Adrenal gland (tissue), 12 donors: ENCODE data around the gene ATXN3. TPM values are rescaled to one million over a fixed set of nuclear protein-coding genes. Genes with fewer than 3 reads are reported as not detected.
A peak's percentile ranks its signal among the peaks of the same experiment; 100 is the strongest.

Experiments used
- DNase-seq, 7 donors: peaks; one replicate each; pipeline ENCODE4 v3.0.0-alpha.2; 2019 to 2020
- H3K27ac ChIP-seq, 5 donors: fragments of 200-600 bp; sonication (generic) in 4 of 5; 1 replicate in 3 of 5; 2 replicates in 2 of 5; pipeline versions ENCODE4 v1.5.1 to v1.8.0; 2016 to 2020; ENCODE audit warnings: mild to moderate bottlenecking in 1 of 5
- H3K27me3 ChIP-seq: fragments of 200-600 bp; 2 replicates; pipeline ENCODE4 v1.8.0; 2021
- H3K36me3 ChIP-seq, 2 donors: fragments of 200-600 bp; replicated peaks in 1 of 2; 1 replicate in 1 of 2; 2 replicates in 1 of 2; pipeline versions ENCODE4 v1.5.1 to v1.8.0; 2018 to 2022
- H3K4me1 ChIP-seq, 2 donors: fragments of 200-600 bp; replicated peaks in 1 of 2; 1 replicate in 1 of 2; 2 replicates in 1 of 2; pipeline versions ENCODE4 v1.5.1 to v1.8.0; 2018 to 2021
- H3K4me3 ChIP-seq, 4 donors: fragments of 200-600 bp; sonication (generic) in 3 of 4; one replicate each; pipeline ENCODE4 v1.5.1; 2016 to 2018
- H3K9me3 ChIP-seq, 3 donors: fragments of 200-600 bp; sonication (generic) in 1 of 3; replicated peaks in 1 of 3; 1 replicate in 2 of 3; 2 replicates in 1 of 3; pipeline versions ENCODE4 v1.5.1 to v1.8.0; 2016 to 2021
- CTCF ChIP-seq, 6 experiments: fragments of 450-650 bp in 4 of 6; fragments of 200-600 bp in 2 of 6; sonication (generic) in 1 of 6; IDR thresholded peaks; 1 replicate in 5 of 6; 2 replicates in 1 of 6; pipeline versions ENCODE4 v1.5.1 to v1.8.0; 2016 to 2021; ENCODE audit warnings: antibody characterized with exemption in 6 of 6, mild to moderate bottlenecking in 2 of 6, moderate library complexity in 1 of 6
- POLR2A ChIP-seq, 2 donors: fragments of 450-650 bp; IDR thresholded peaks; one replicate each; pipeline ENCODE4 v1.6.1; 2017; ENCODE audit warnings: antibody characterized with exemption in 2 of 2, mild to moderate bottlenecking in 2 of 2, moderate library complexity in 1 of 2
- WGBS, 4 donors: extraction: QIAGEN DNeasy Blood & Tissue Kit in 2 of 4; methylation state at CpG; one replicate each; pipeline versions ENCODE4 v1.1.5 to v1.1.7; 2013 to 2017; 5-methylcytosine and 5-hydroxymethylcytosine counted together
- intact Hi-C, 2 donors: fragments of 100-400 bp; cut with DNase I; formaldehyde crosslinking; loops; one replicate each; pipeline versions ENCODE4 v1.14.1 to v1.15.0; 2022 to 2023
- polyA plus RNA-seq, 3 donors: library from polyadenylated mRNA; stranded (reverse); fragments of 200-250 nt in 2 of 3; fragments of 350-450 nt in 1 of 3; fragmentation: Illumina TruSeq in 1 of 3; extraction: RNeasy Lipid Tissue Mini Kit (QIAGEN cat#74804) in 1 of 3; gene quantifications; one replicate each; pipeline ENCODE4 v1.2.3, GENCODE V29; 2013 to 2014
- total RNA-seq, 9 donors: library from RNA; depleted of rRNA in 4 of 9; stranded (reverse); fragments of >200 nt in 4 of 9; fragments of 120-200 nt in 1 of 9; fragmentation: NEBNext Ultra II Directional in 1 of 9; extraction: Animal tissue kit (Norgen Biotek cat#: 25700) in 1 of 9; gene quantifications; one replicate each; pipeline versions ENCODE4 v1.1.0 to v1.2.4, GENCODE V29; 2013 to 2023
- donor health status: healthy with polysubstance abuse.
- donor health status: Bipolar disorder and iron deficiency.
- donor health status: DM: yes; HTN: yes; CAD: no.
- donor health status: DM: no; HTN: no; CAD: no.
- donor health status: DM: no; HTN: no; CAD: no.
- donor health status: DM: yes; HTN: yes; CAD: no.

The ATXN3 gene
- total and polyA plus RNA-seq, 12 donors = 9.0 to 62.8 (median 23.1) TPM

GRCh38 chr14:92039719-92040430 lies 66.5 kb downstream of the ATXN3 start, which contains the start of gene TRIP11:
TRIP11 (minus strand) TSS chr14:92040059; CDS start chr14:92039685, 374 bp downstream.
- 0 to 1% (median 0%) methylated on average over 14 to 57 of the region's 57 CpGs for WGBS, 4 donors
- no peaks in the 10 kb centered on the region for H3K36me3 ChIP-seq
- TF ChIP-seq CTCF (IDR thresholded peaks at IDR 0.05) (peak in 2 of 6 experiments; percentile 4 to 25), POLR2A (IDR thresholded peaks at IDR 0.05) (peak; percentile 80 to 95)
- H3K4me3 ChIP-seq = peak within 1 kb of the TSS; percentile 36 to 66 (median 62)
- H3K27ac ChIP-seq = peak within 1 kb of the TSS; percentile 71 to 99 (median 96)
- peak; percentile 93 to 97 (median 95) for DNase-seq
- H3K9me3 ChIP-seq = no peaks in the 10 kb centered on the region
- H3K27me3 ChIP-seq = no peaks in the 10 kb centered on the region
- H3K4me1 ChIP-seq = peaks cover 14 to 43% of the 10 kb centered on the region in 2 donors
- intact Hi-C loops = no loop called here

- peak in 3 of 7 donors; percentile 61 to 77 (median 67) for DNase-seq
- intact Hi-C loops = no loop called here
- H3K4me1 ChIP-seq = peaks cover 14 to 43% of the 10 kb centered on the region in 2 donors
Observed at GRCh38 chr14:92039063-92039718, 67.2 kb downstream of the ATXN3 start.

GRCh38 chr14:92037989-92038388 lies 68.4 kb downstream of the ATXN3 start:
- TF ChIP-seq CTCF (IDR thresholded peaks at IDR 0.05) (no peak), POLR2A (IDR thresholded peaks at IDR 0.05) (no peak)
- intact Hi-C loops = no loop called here
- no peaks in the 10 kb centered on the region for H3K36me3 ChIP-seq
- WGBS, 4 donors = 17 to 34% (median 22%) methylated on average over 3 of the region's 3 CpGs
- DNase-seq = peak in 1 of 7 donors; percentile 20
- no peaks in the 10 kb centered on the region for H3K9me3 ChIP-seq
- peaks cover 14 to 43% of the 10 kb centered on the region in 2 donors for H3K4me1 ChIP-seq
- peak overlapping the region in 1 of 4 donors; percentile 62 for H3K4me3 ChIP-seq
- no peaks in the 10 kb centered on the region for H3K27me3 ChIP-seq
- H3K27ac ChIP-seq = no peak overlapping the region

More at GRCh38 chr14:92039063-92039718, 67.2 kb downstream of the ATXN3 start:
- 0 to 1% (median 0%) methylated on average over 10 to 22 of the region's 22 CpGs for WGBS, 4 donors
- TF ChIP-seq CTCF (IDR thresholded peaks at IDR 0.05) = no peak
- peak overlapping the region; percentile 71 to 99 (median 96) for H3K27ac ChIP-seq
- H3K36me3 ChIP-seq = no peaks in the 10 kb centered on the region
- H3K4me3 ChIP-seq = peak overlapping the region; percentile 36 to 66 (median 62)
- H3K9me3 ChIP-seq = no peaks in the 10 kb centered on the region
- no peaks in the 10 kb centered on the region for H3K27me3 ChIP-seq

- Histone ChIP-seq H3K36me3 (peaks cover 0 to 12% of the 10 kb centered on the region in 2 donors), H3K4me1 (peaks cover 10 to 44% of the 10 kb centered on the region in 2 donors), H3K4me3 (no peak overlapping the region), H3K9me3 (no peaks in the 10 kb centered on the region), H3K27me3 (no peaks in the 10 kb centered on the region), H3K27ac (no peak overlapping the region)
- intact Hi-C loops = no loop called here
- no peak for TF ChIP-seq CTCF (IDR thresholded peaks at IDR 0.05)
- TF ChIP-seq POLR2A (IDR thresholded peaks at IDR 0.05) = no peak
- 45 to 82% (median 58%) methylated on average over 1 of the region's 1 CpG for WGBS, 4 donors
- no peak for DNase-seq
Observed at GRCh38 chr14:92035890-92036289, 70.5 kb downstream of the ATXN3 start.
